ENCODE results near the gene HSPA12B. TPM values are rescaled to one million over a fixed set of nuclear protein-coding genes. Genes with fewer than 3 reads are reported as not detected.

Gene HSPA12B
- total and polyA plus RNA-seq, 9 of the 15 experiments (the other 6 are each of a cell fraction or from before 2014, with no cell fraction given): 0.03 to 0.07 TPM; not detected in 7

DNA sequence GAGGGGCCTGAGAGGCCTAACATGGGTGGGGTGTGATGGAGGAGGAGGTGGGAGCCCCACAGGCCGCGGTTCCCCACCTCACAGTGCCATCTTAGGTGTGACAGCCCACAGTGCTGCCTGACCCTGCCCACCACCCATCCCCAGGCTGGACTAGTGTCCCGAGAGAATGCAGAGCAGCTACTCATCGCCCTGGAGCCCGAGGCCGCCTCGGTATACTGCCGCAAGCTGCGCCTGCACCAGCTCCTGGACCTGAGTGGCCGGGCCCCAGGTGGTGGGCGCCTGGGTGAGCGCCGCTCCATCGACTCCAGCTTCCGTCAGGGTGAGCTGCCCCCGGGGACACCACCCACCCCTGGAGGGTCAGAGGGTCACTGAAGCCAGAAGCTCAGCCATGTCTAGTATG, 15.6 kb downstream of the HSPA12B start:
- no peak overlapping the region for H3K27ac ChIP-seq (ENCODE audit: extremely low read depth, low read depth, low read length)
- H3K4me1 ChIP-seq (replicated peaks in 1 of 2; ENCODE audit: control insufficient read depth in 2 of 2, insufficient read depth in 2 of 2, low read length in 2 of 2): peaks cover 0 to 39% of the 10 kb centered on the region in 2 experiments; a peak in 3 of 5 replicates
- no peaks in the 10 kb centered on the region for H4K20me1 ChIP-seq (replicated peaks; ENCODE audit: control insufficient read depth, insufficient read depth, low read length)
- H3K9me1 ChIP-seq (ENCODE audit: control insufficient read depth, insufficient read depth, low read length): peaks cover 2% of the 10 kb centered on the region
- 42% methylated on average over 8 of the region's 16 CpGs for WGBS (ENCODE audit: insufficient coverage, low coverage, missing lambda C conversion rate)
- H3K9me3 ChIP-seq (replicated peaks; ENCODE audit: control insufficient read depth, insufficient read depth, low read depth, low read length): no peaks in the 10 kb centered on the region
- DNase-seq (ENCODE audit: extremely low read depth in 1 of 4, low spot score in 3 of 4) (no peak), FAIRE-seq (no peak), ATAC-seq (no peak)
- POLR2A ChIA-PET: interaction anchor here (0.6 kb wide), 1 partner anchor 20 kb away, joined by 3 read pairs; the partner anchor contains the start of gene ADISSP
- no TSS peak for BruUV-seq (replicated peaks)
- 0 out of 4 replicates have a peak overlapping the region, but pooled peaks of 1 of the 2 experiments have one; percentile 35 for H3K9ac ChIP-seq (ENCODE audit: insufficient read depth in 1 of 2, low read depth in 2 of 2, low read length in 2 of 2)
- H3K36me3 ChIP-seq (ENCODE audit: control insufficient read depth, insufficient read depth, low read length): peaks cover 13% of the 10 kb centered on the region; the same call in 2 of the 3 replicates
- in situ Hi-C loops (cut with MboI) (no loop called here), intact Hi-C loops (cut with micrococcal nuclease) (no loop called here)
- H2AFZ ChIP-seq (ENCODE audit: low read depth, low read length): no peak overlapping the region
- no peaks in the 10 kb centered on the region for H3K27me3 ChIP-seq (ENCODE audit: control insufficient read depth in 2 of 2, insufficient read depth in 2 of 2, low read length in 2 of 2)
- H3K4me3 ChIP-seq: no peak overlapping the region
- H3K4me2 ChIP-seq (ENCODE audit: insufficient read depth, low read length): no peak overlapping the region
- TF ChIP-seq RBM34 (IDR thresholded peaks at IDR 0.05; ENCODE audit: borderline replicate concordance, insufficient read depth, low read length): no peak
- TF ChIP-seq POLR2G (IDR thresholded peaks at IDR 0.05; ENCODE audit: low read depth, low read length): peak; percentile 45
- CTCF ChIA-PET (ENCODE audit: low intra/inter-chr PET ratio): no interaction called here
- H3K79me2 ChIP-seq (ENCODE audit: control insufficient read depth, insufficient read depth, low read length): no peaks in the 10 kb centered on the region

DNA sequence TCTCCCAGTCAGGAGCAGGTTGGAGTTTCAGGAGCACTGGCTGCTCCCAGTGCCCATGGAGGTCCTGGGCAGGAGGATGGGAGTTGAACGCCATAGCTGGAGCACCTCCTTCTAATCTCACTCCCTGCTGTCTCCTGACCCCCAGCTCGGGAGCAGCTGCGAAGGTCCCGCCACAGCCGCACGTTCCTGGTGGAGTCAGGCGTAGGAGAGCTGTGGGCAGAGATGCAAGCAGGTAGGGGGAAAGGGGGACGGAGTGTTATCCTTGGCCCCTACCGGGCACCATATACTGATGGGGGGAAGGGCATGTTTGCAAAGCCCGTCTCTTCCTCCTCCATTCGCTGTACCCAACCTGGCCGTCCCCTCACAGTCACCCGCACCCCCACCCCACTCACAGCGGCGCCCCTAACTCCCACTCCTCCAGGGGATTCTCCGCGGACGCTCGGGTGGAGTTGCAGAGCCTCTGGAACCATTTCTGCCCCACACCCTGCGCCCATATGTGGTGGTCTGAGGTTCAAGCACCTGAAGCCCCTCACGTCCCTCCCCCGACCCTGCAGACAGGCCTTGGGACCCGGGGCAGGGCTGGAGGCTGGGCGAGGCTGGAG, 16.7 kb downstream of the HSPA12B start:
- intact Hi-C loops (cut with micrococcal nuclease): no loop called here
- TF ChIP-seq ZNF263 (CRISPR knock-in tag; IDR thresholded peaks at IDR 0.05; ENCODE audit: borderline replicate concordance) (no peak), ZNF133 (CRISPR knock-in tag; IDR thresholded peaks at IDR 0.05) (no peak), RFX5 (IDR thresholded peaks at IDR 0.05; ENCODE audit: low read depth, low read length) (no peak), STAG1 (CRISPR knock-in tag; IDR thresholded peaks at IDR 0.05; ENCODE audit: borderline replicate concordance) (no peak), GTF2E2 (tag; IDR thresholded peaks at IDR 0.05) (no peak)
- TF ChIP-seq, protein P1, sequence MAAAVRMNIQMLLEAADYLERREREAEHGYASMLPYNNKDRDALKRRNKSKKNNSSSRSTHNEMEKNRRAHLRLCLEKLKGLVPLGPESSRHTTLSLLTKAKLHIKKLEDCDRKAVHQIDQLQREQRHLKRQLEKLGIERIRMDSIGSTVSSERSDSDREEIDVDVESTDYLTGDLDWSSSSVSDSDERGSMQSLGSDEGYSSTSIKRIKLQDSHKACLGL (CRISPR knock-in tag; IDR thresholded peaks at IDR 0.05; ENCODE audit: borderline replicate concordance, poor library complexity, severe bottlenecking): no peak
- Histone ChIP-seq H3K4me1 (replicated peaks in 1 of 2; ENCODE audit: control insufficient read depth in 2 of 2, insufficient read depth in 2 of 2, low read length in 2 of 2) (peaks cover 0 to 39% of the 10 kb centered on the region in 2 experiments; a peak in 3 of 5 replicates), H3K9ac (ENCODE audit: insufficient read depth in 1 of 2, low read depth in 2 of 2, low read length in 2 of 2) (no peak overlapping the region), H4K20me1 (replicated peaks; ENCODE audit: control insufficient read depth, insufficient read depth, low read length) (no peaks in the 10 kb centered on the region), H3K79me2 (ENCODE audit: control insufficient read depth, insufficient read depth, low read length) (no peaks in the 10 kb centered on the region), H3K4me2 (ENCODE audit: insufficient read depth, low read length) (no peak overlapping the region), H3K9me3 (replicated peaks; ENCODE audit: control insufficient read depth, insufficient read depth, low read depth, low read length) (no peaks in the 10 kb centered on the region), H2AFZ (ENCODE audit: low read depth, low read length) (no peak overlapping the region), H3K36me3 (ENCODE audit: control insufficient read depth, insufficient read depth, low read length) (peaks cover 13% of the 10 kb centered on the region; the same call in 2 of the 3 replicates), H3K27ac (ENCODE audit: extremely low read depth, low read depth, low read length) (no peak overlapping the region), H3K9me1 (ENCODE audit: control insufficient read depth, insufficient read depth, low read length) (peaks cover 2% of the 10 kb centered on the region), H3K27me3 (ENCODE audit: control insufficient read depth in 2 of 2, insufficient read depth in 2 of 2, low read length in 2 of 2) (no peaks in the 10 kb centered on the region), H3K4me3 (no peak overlapping the region)
- in situ Hi-C loops (cut with MboI): no loop called here
- DNase-seq (ENCODE audit: extremely low read depth in 1 of 4, low spot score in 3 of 4) (no peak), FAIRE-seq (no peak), ATAC-seq (no peak)
- BruUV-seq (replicated peaks): no TSS peak
- POLR2A ChIA-PET: interaction anchor here (0.5 to 0.7 kb wide), 2 partner anchors 342 to 820 kb away, joined by 3 read pairs; no protein-coding TSS in a partner anchor
- CTCF ChIA-PET (ENCODE audit: low intra/inter-chr PET ratio): interaction anchor here (0.8 kb wide), 1 partner anchor 33 kb away, joined by 3 read pairs; no protein-coding TSS in a partner anchor
- 40% methylated on average over 3 of the region's 24 CpGs for WGBS (ENCODE audit: insufficient coverage, low coverage, missing lambda C conversion rate)

Measured in K562 (cell line).